ENCODE results near the gene SLC13A4. TPM values are rescaled to one million over a fixed set of nuclear protein-coding genes. Genes with fewer than 3 reads are reported as not detected.
"Not testable (repeated sequence)": the region's sequence is repeated elsewhere in the genome, so short reads cannot be mapped to it uniquely, and the experiment has no call there.

The SLC13A4 gene
- total RNA-seq, 1 donor: not detected

GRCh38 chr7:135741905-135742304 lies 13.9 kb upstream of the SLC13A4 start:
- Histone ChIP-seq H3K9me3 (ENCODE audit: low read depth, low read length) (no peaks in the 10 kb centered on the region), H3K4me3 (ENCODE audit: low read length) (no peak overlapping the region), H3K27me3 (ENCODE audit: insufficient read depth, low read length) (no peaks in the 10 kb centered on the region), H3K4me1 (ENCODE audit: insufficient read depth, low read length) (no peaks in the 10 kb centered on the region)

- Histone ChIP-seq H3K4me1 (ENCODE audit: insufficient read depth, low read length) (no peaks in the 10 kb centered on the region), H3K9me3 (ENCODE audit: low read depth, low read length) (no peaks in the 10 kb centered on the region), H3K27me3 (ENCODE audit: insufficient read depth, low read length) (no peaks in the 10 kb centered on the region), H3K4me3 (ENCODE audit: low read length) (no peak overlapping the region)
These were observed 12.9 kb upstream of the SLC13A4 start for GRCh38 chr7:135740889-135741288.

- not testable (repeated sequence) for H3K9me3 ChIP-seq (ENCODE audit: low read depth, low read length); H3K4me1 ChIP-seq (ENCODE audit: insufficient read depth, low read length); H3K27me3 ChIP-seq (ENCODE audit: insufficient read depth, low read length); H3K4me3 ChIP-seq (ENCODE audit: low read length)
These were observed 9.3 kb upstream of the SLC13A4 start for GRCh38 chr7:135737306-135737647.

GRCh38 chr7:135736586-135737305 lies 8.8 kb upstream of the SLC13A4 start:
- H3K27me3 ChIP-seq (ENCODE audit: insufficient read depth, low read length): no peaks in the 10 kb centered on the region
- no peaks in the 10 kb centered on the region for H3K4me1 ChIP-seq (ENCODE audit: insufficient read depth, low read length)
- no peaks in the 10 kb centered on the region for H3K9me3 ChIP-seq (ENCODE audit: low read depth, low read length)
- H3K4me3 ChIP-seq (ENCODE audit: low read length): no peak overlapping the region

- Histone ChIP-seq H3K9me3 (ENCODE audit: low read depth, low read length) (no peaks in the 10 kb centered on the region), H3K4me1 (ENCODE audit: insufficient read depth, low read length) (no peaks in the 10 kb centered on the region), H3K27me3 (ENCODE audit: insufficient read depth, low read length) (no peaks in the 10 kb centered on the region), H3K4me3 (ENCODE audit: low read length) (no peak overlapping the region)
These were observed 6.3 kb upstream of the SLC13A4 start for GRCh38 chr7:135734343-135734689.

- Histone ChIP-seq H3K9me3 (ENCODE audit: low read depth, low read length) (no peaks in the 10 kb centered on the region), H3K4me3 (ENCODE audit: low read length) (no peak overlapping the region), H3K4me1 (ENCODE audit: insufficient read depth, low read length) (no peaks in the 10 kb centered on the region), H3K27me3 (ENCODE audit: insufficient read depth, low read length) (no peaks in the 10 kb centered on the region)
These were observed 5.8 kb upstream of the SLC13A4 start for GRCh38 chr7:135733603-135734342.

GRCh38 chr7:135731131-135731530 lies 3.1 kb upstream of the SLC13A4 start:
- H3K27me3 ChIP-seq (ENCODE audit: insufficient read depth, low read length): no peaks in the 10 kb centered on the region
- no peaks in the 10 kb centered on the region for H3K9me3 ChIP-seq (ENCODE audit: low read depth, low read length)
- no peaks in the 10 kb centered on the region for H3K4me1 ChIP-seq (ENCODE audit: insufficient read depth, low read length)
- no peak overlapping the region for H3K4me3 ChIP-seq (ENCODE audit: low read length)

GRCh38 chr7:135729230-135729629 lies 1.2 kb upstream of the SLC13A4 start:
- Histone ChIP-seq H3K4me1 (ENCODE audit: insufficient read depth, low read length) (no peaks in the 10 kb centered on the region), H3K4me3 (ENCODE audit: low read length) (no peak overlapping the region), H3K9me3 (ENCODE audit: low read depth, low read length) (no peaks in the 10 kb centered on the region)

GRCh38 chr7:135726911-135727673 lies 894 bp downstream of the SLC13A4 start:
- H3K27me3 ChIP-seq (ENCODE audit: insufficient read depth, low read length): no peaks in the 10 kb centered on the region
- H3K4me3 ChIP-seq (ENCODE audit: low read length): no peak overlapping the region
- H3K9me3 ChIP-seq (ENCODE audit: low read depth, low read length): no peaks in the 10 kb centered on the region
- no peaks in the 10 kb centered on the region for H3K4me1 ChIP-seq (ENCODE audit: insufficient read depth, low read length)

More at GRCh38 chr7:135729230-135729629, 1.2 kb upstream of the SLC13A4 start:
- H3K27me3 ChIP-seq (ENCODE audit: insufficient read depth, low read length): no peaks in the 10 kb centered on the region

GRCh38 chr7:135726276-135726788 lies 1.7 kb downstream of the SLC13A4 start:
- Histone ChIP-seq H3K27me3 (ENCODE audit: insufficient read depth, low read length) (no peaks in the 10 kb centered on the region), H3K9me3 (ENCODE audit: low read depth, low read length) (no peaks in the 10 kb centered on the region), H3K4me3 (ENCODE audit: low read length) (no peak overlapping the region), H3K4me1 (ENCODE audit: insufficient read depth, low read length) (no peaks in the 10 kb centered on the region)

- Histone ChIP-seq H3K27me3 (ENCODE audit: insufficient read depth, low read length) (no peaks in the 10 kb centered on the region), H3K4me1 (ENCODE audit: insufficient read depth, low read length) (no peaks in the 10 kb centered on the region), H3K4me3 (ENCODE audit: low read length) (no peak overlapping the region), H3K9me3 (ENCODE audit: low read depth, low read length) (no peaks in the 10 kb centered on the region)
These were observed 4.6 kb downstream of the SLC13A4 start for GRCh38 chr7:135723411-135723810.

- no peaks in the 10 kb centered on the region for H3K9me3 ChIP-seq (ENCODE audit: low read depth, low read length)
- no peaks in the 10 kb centered on the region for H3K27me3 ChIP-seq (ENCODE audit: insufficient read depth, low read length)
- H3K4me3 ChIP-seq (ENCODE audit: low read length): no peak overlapping the region
- no peaks in the 10 kb centered on the region for H3K4me1 ChIP-seq (ENCODE audit: insufficient read depth, low read length)
These were observed 6.7 kb downstream of the SLC13A4 start for GRCh38 chr7:135721198-135721820.

GRCh38 chr7:135719688-135720087 lies 8.3 kb downstream of the SLC13A4 start:
- no peaks in the 10 kb centered on the region for H3K4me1 ChIP-seq (ENCODE audit: insufficient read depth, low read length)

GRCh38 chr7:135718794-135719437 lies 9.1 kb downstream of the SLC13A4 start:
- Histone ChIP-seq H3K4me1 (ENCODE audit: insufficient read depth, low read length) (no peaks in the 10 kb centered on the region), H3K4me3 (ENCODE audit: low read length) (no peak overlapping the region), H3K9me3 (ENCODE audit: low read depth, low read length) (no peaks in the 10 kb centered on the region), H3K27me3 (ENCODE audit: insufficient read depth, low read length) (no peaks in the 10 kb centered on the region)

More at GRCh38 chr7:135719688-135720087, 8.3 kb downstream of the SLC13A4 start:
- H3K9me3 ChIP-seq (ENCODE audit: low read depth, low read length): no peaks in the 10 kb centered on the region
- H3K27me3 ChIP-seq (ENCODE audit: insufficient read depth, low read length): no peaks in the 10 kb centered on the region
- H3K4me3 ChIP-seq (ENCODE audit: low read length): no peak overlapping the region

Measured in mononuclear cell (primary cell).